HG03565 (cell line): ENCODE measurements around the gene PRR36.

Experiments used
- ATAC-seq: cut with Tn5 transposase; IDR thresholded peaks from one replicate; pipeline ENCODE4 v1.9.1; 2021; ENCODE audit warnings: mild to moderate bottlenecking, moderate library complexity; ENCODE audit not compliant: unreplicated experiment

The PRR36 gene

GRCh38 chr19:7823686-7824301 is 50.4 kb downstream of the PRR36 start:
- no peak for ATAC-seq

- no peak for ATAC-seq
Measured at GRCh38 chr19:7822910-7823515, 51.2 kb downstream of the PRR36 start.

GRCh38 chr19:7820588-7820987 is 53.6 kb downstream of the PRR36 start:
- ATAC-seq: no peak

- peak; percentile 38 for ATAC-seq
Measured at GRCh38 chr19:7819337-7819736, 54.9 kb downstream of the PRR36 start.

GRCh38 chr19:7818806-7819205 is 55.4 kb downstream of the PRR36 start:
- ATAC-seq: no peak
